DND-41 (cell line): Measurements from ENCODE around the gene SLC27A1.

Source experiments
- EZH2 ChIP-seq: IDR thresholded peaks from 3 replicates; pipeline ENCODE4 v1.6.1; 2012; ENCODE audit warnings: borderline replicate concordance, low read depth, mild to moderate bottlenecking, moderate library complexity, low read length, inconsistent platforms; ENCODE audit not compliant: severe bottlenecking
- TF ChIP-seq, protein P1 (sequence below): IDR thresholded peaks from 2 replicates; pipeline ENCODE4 v1.5.1; 2012; ENCODE audit warnings: borderline replicate concordance, low read length, moderate library complexity, mild to moderate bottlenecking; ENCODE audit not compliant: poor library complexity, severe bottlenecking; ENCODE audit errors: extremely low read depth

- no peak for TF ChIP-seq EZH2
- TF ChIP-seq, protein P1, sequence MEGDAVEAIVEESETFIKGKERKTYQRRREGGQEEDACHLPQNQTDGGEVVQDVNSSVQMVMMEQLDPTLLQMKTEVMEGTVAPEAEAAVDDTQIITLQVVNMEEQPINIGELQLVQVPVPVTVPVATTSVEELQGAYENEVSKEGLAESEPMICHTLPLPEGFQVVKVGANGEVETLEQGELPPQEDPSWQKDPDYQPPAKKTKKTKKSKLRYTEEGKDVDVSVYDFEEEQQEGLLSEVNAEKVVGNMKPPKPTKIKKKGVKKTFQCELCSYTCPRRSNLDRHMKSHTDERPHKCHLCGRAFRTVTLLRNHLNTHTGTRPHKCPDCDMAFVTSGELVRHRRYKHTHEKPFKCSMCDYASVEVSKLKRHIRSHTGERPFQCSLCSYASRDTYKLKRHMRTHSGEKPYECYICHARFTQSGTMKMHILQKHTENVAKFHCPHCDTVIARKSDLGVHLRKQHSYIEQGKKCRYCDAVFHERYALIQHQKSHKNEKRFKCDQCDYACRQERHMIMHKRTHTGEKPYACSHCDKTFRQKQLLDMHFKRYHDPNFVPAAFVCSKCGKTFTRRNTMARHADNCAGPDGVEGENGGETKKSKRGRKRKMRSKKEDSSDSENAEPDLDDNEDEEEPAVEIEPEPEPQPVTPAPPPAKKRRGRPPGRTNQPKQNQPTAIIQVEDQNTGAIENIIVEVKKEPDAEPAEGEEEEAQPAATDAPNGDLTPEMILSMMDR = no peak
Measured at GRCh38 chr19:17490411-17490810, 20.1 kb downstream of the SLC27A1 start.
